Activated CD4-positive, alpha-beta T cell treated with anti-CD3 and anti-CD28 coated beads, Interleukin-2, amount 50 U/mL, for 1 hour (primary cell): ENCODE data around the gene TMEM198.

ENCODE experiments used
- DNase-seq: peaks from one replicate; pipeline ENCODE4 v3.0.0-alpha.2; 2020

The TMEM198 gene

GRCh38 chr2:219526320-219527075 lies 17.3 kb upstream of the TMEM198 start:
- no peak for DNase-seq

GRCh38 chr2:219527076-219527394 lies 16.8 kb upstream of the TMEM198 start:
- DNase-seq, result no peak

GRCh38 chr2:219527472-219527871 lies 16.4 kb upstream of the TMEM198 start:
- DNase-seq, result no peak

- DNase-seq, result peak; percentile 86
These were observed 13.5 kb upstream of the TMEM198 start for GRCh38 chr2:219530048-219530963.

- DNase-seq, result no peak
These were observed 12.0 kb upstream of the TMEM198 start for GRCh38 chr2:219531639-219532377.

- DNase-seq, result no peak
These were observed 11.5 kb upstream of the TMEM198 start for GRCh38 chr2:219532378-219532649.

GRCh38 chr2:219533930-219534661 lies 9.7 kb upstream of the TMEM198 start:
- no peak for DNase-seq

- no peak for DNase-seq
These were observed 7.4 kb upstream of the TMEM198 start for GRCh38 chr2:219536425-219536824.

GRCh38 chr2:219536967-219537366 lies 6.9 kb upstream of the TMEM198 start:
- no peak for DNase-seq

GRCh38 chr2:219537657-219538488 lies 6.0 kb upstream of the TMEM198 start:
- DNase-seq, result no peak

- no peak for DNase-seq
These were observed 5.3 kb upstream of the TMEM198 start for GRCh38 chr2:219538504-219538951.

- DNase-seq, result no peak
These were observed 4.7 kb upstream of the TMEM198 start for GRCh38 chr2:219538956-219539788.

GRCh38 chr2:219539926-219540678 lies 3.7 kb upstream of the TMEM198 start:
- DNase-seq, result no peak

GRCh38 chr2:219540784-219541504 lies 2.9 kb upstream of the TMEM198 start:
- no peak for DNase-seq

GRCh38 chr2:219541611-219542180 lies 2.1 kb upstream of the TMEM198 start:
- peak; percentile 86 for DNase-seq

GRCh38 chr2:219542931-219543595 lies 765 bp upstream of the TMEM198 start:
- no peak for DNase-seq

GRCh38 chr2:219544567-219544966 lies 739 bp downstream of the TMEM198 start:
- no peak for DNase-seq

- DNase-seq, result no peak
These were observed 1.6 kb downstream of the TMEM198 start for GRCh38 chr2:219545295-219545942.
